HEK293T (cell line): ENCODE measurements around the gene NT5C2.
"Not testable (repeated sequence)": the region's sequence is repeated elsewhere in the genome, so short reads cannot be mapped to it uniquely, and the experiment has no call there.

Experiments
- CTCF ChIA-PET: fragments of 350-600 bp; formaldehyde crosslinking; extraction: SDS; loops from one replicate; lab custom pipeline; 2021; ENCODE audit warnings: antibody characterized with exemption, inconsistent platforms; lab: Yijun Ruan, JAX
- POLR2A ChIA-PET: fragments of 350-600 bp; formaldehyde crosslinking; extraction: SDS; loops from one replicate; lab custom pipeline; 2020; ENCODE audit warnings: antibody characterized with exemption, inconsistent platforms; lab: Yijun Ruan, JAX
- DNase-seq: peaks from one replicate; pipeline ENCODE4 v3.0.0; 2012; ENCODE audit warnings: mixed read lengths; ENCODE audit errors: extremely low spot score
- ARNT ChIP-seq: fragments of 450-650 bp; IDR thresholded peaks from 2 replicates; pipeline ENCODE4 v1.6.1; 2017; ENCODE audit warnings: mild to moderate bottlenecking
- BHLHE40 ChIP-seq: fragments of 450-650 bp; IDR thresholded peaks from 2 replicates; pipeline ENCODE4 v1.6.1; 2016; ENCODE audit warnings: mild to moderate bottlenecking, moderate library complexity, borderline replicate concordance
- CTBP1 ChIP-seq: fragments of 450-650 bp; IDR thresholded peaks from 2 replicates; pipeline ENCODE4 v1.6.1; 2016; ENCODE audit warnings: borderline replicate concordance
- ELF4 ChIP-seq: fragments of 450-650 bp; IDR thresholded peaks from 2 replicates; pipeline ENCODE4 v1.6.1; 2017; ENCODE audit warnings: antibody characterized with exemption
- FOXA1 ChIP-seq: fragments of 450-650 bp; IDR thresholded peaks from 2 replicates; pipeline ENCODE4 v1.6.1; 2016; ENCODE audit warnings: mild to moderate bottlenecking
- FOXK2 ChIP-seq: fragments of 450-650 bp; IDR thresholded peaks from 2 replicates; pipeline ENCODE4 v1.6.1; 2016; ENCODE audit warnings: mild to moderate bottlenecking
- FOXM1 ChIP-seq: fragments of 450-650 bp; IDR thresholded peaks from 2 replicates; pipeline ENCODE4 v1.6.1; 2017; ENCODE audit warnings: mild to moderate bottlenecking, borderline replicate concordance
- HDGF ChIP-seq: fragments of 450-650 bp; IDR thresholded peaks from 2 replicates; pipeline ENCODE4 v1.6.1; 2017; ENCODE audit warnings: antibody characterized with exemption, borderline replicate concordance
- L3MBTL2 ChIP-seq: fragments of 450-650 bp; conservative IDR thresholded peaks from 2 replicates; pipeline ENCODE4 v1.6.1; 2016; ENCODE audit warnings: mild to moderate bottlenecking
- LEF1 ChIP-seq: fragments of 450-650 bp; IDR thresholded peaks from 2 replicates; pipeline ENCODE4 v1.6.1; 2017; ENCODE audit warnings: mild to moderate bottlenecking, borderline replicate concordance
- NFRKB ChIP-seq: fragments of 450-650 bp; IDR thresholded peaks from 2 replicates; pipeline ENCODE4 v1.6.1; 2016; ENCODE audit warnings: mild to moderate bottlenecking, moderate library complexity
- PKNOX1 ChIP-seq: fragments of 450-650 bp; IDR thresholded peaks from 2 replicates; pipeline ENCODE4 v1.6.1; 2016
- SP1 ChIP-seq: fragments of 450-650 bp; IDR thresholded peaks from 2 replicates; pipeline ENCODE4 v1.6.1; 2017
- SUZ12 ChIP-seq: fragments of 450-650 bp; IDR thresholded peaks from 2 replicates; pipeline ENCODE4 v1.6.1; 2016; ENCODE audit warnings: mild to moderate bottlenecking
- TARDBP ChIP-seq: fragments of 450-650 bp; IDR thresholded peaks from 2 replicates; pipeline ENCODE4 v1.6.1; 2016
- ZNF384 ChIP-seq: fragments of 450-650 bp; IDR thresholded peaks from 2 replicates; pipeline ENCODE4 v1.6.1; 2016

Gene NT5C2

GRCh38 chr10:103207141-103207540 is 14.1 kb upstream of the NT5C2 start:
- CTCF ChIA-PET = no interaction called here
- TF ChIP-seq FOXM1 = no peak
- no peak for TF ChIP-seq ARNT
- no peak for TF ChIP-seq NFRKB
- no peak for TF ChIP-seq BHLHE40
- no peak for TF ChIP-seq ELF4
- no peak for TF ChIP-seq SP1
- no peak for TF ChIP-seq CTBP1
- TF ChIP-seq L3MBTL2 = no peak

GRCh38 chr10:103206715-103207114 is 13.6 kb upstream of the NT5C2 start:
- DNase-seq, POLR2A ChIA-PET, CTCF ChIA-PET: not testable (repeated sequence)

More at GRCh38 chr10:103207141-103207540, 14.1 kb upstream of the NT5C2 start:
- POLR2A ChIA-PET = no interaction called here
- DNase-seq = no peak

- POLR2A ChIA-PET, DNase-seq, CTCF ChIA-PET: not testable (repeated sequence)
Observed at GRCh38 chr10:103205401-103205800, 12.3 kb upstream of the NT5C2 start.

- POLR2A ChIA-PET = interaction anchor here (1.2 kb wide), 1 partner anchor 11 kb away, joined by 4 read pairs; the partner anchor contains the start of gene NT5C2
- CTCF ChIA-PET = no interaction called here
- DNase-seq = peak; percentile 48
- TF ChIP-seq FOXA1 (no peak), PKNOX1 (peak; percentile 34; the same call in 1 of the 2 replicates)
Observed at GRCh38 chr10:103204353-103205255, 11.5 kb upstream of the NT5C2 start.

GRCh38 chr10:103203466-103203865 is 10.4 kb upstream of the NT5C2 start:
- ChIA-PET CTCF (no interaction called here), POLR2A (interaction anchor here (1.2 kb wide), 1 partner anchor 10 kb away, joined by 4 read pairs; the partner anchor contains the start of gene NT5C2)
- TF ChIP-seq ARNT = no peak
- no peak for TF ChIP-seq FOXK2
- no peak for TF ChIP-seq BHLHE40
- TF ChIP-seq SP1 = no peak
- no peak for TF ChIP-seq PKNOX1
- TF ChIP-seq TARDBP = no peak
- no peak for TF ChIP-seq NFRKB
- no peak for TF ChIP-seq L3MBTL2
- TF ChIP-seq ZNF384 = no peak
- no peak for TF ChIP-seq HDGF
- TF ChIP-seq ELF4 = no peak
- no peak for TF ChIP-seq CTBP1
- TF ChIP-seq FOXM1 = no peak
- DNase-seq = no peak

- CTCF ChIA-PET = no interaction called here
Observed at GRCh38 chr10:103202319-103202718, 9.2 kb upstream of the NT5C2 start.

GRCh38 chr10:103199488-103199887 is 6.4 kb upstream of the NT5C2 start:
- POLR2A ChIA-PET = no interaction called here
- CTCF ChIA-PET = no interaction called here
- DNase-seq = no peak
- TF ChIP-seq CTBP1 (no peak), SUZ12 (no peak), FOXK2 (no peak), SP1 (no peak), HDGF (no peak), LEF1 (no peak), ZNF384 (no peak), FOXA1 (no peak)

More at GRCh38 chr10:103202319-103202718, 9.2 kb upstream of the NT5C2 start:
- POLR2A ChIA-PET = no interaction called here
- no peak for DNase-seq
- TF ChIP-seq CTBP1 = no peak
- TF ChIP-seq LEF1 = no peak
- no peak for TF ChIP-seq PKNOX1
- TF ChIP-seq FOXM1 = no peak
- no peak for TF ChIP-seq BHLHE40
- no peak for TF ChIP-seq SP1
- no peak for TF ChIP-seq NFRKB
- no peak for TF ChIP-seq L3MBTL2
- TF ChIP-seq ZNF384 = no peak
- TF ChIP-seq HDGF = no peak
- TF ChIP-seq ELF4 = no peak
